PC-9 (cell line): ENCODE measurements around the gene ADAMTS6. TPM values are rescaled to one million over a fixed set of nuclear protein-coding genes. Genes with fewer than 3 reads are reported as not detected.

Source experiments
- BruUV-seq: library from RNA; stranded (reverse); fragments of 400-500 nt; replicated peaks from 2 replicates; lab custom pipeline; 2021; lab: Mats Ljungman, UMichigan
- CTCF ChIA-PET: fragments of 300-600 bp; sonication (Branson Sonifier 250); formaldehyde crosslinking; loops from one replicate; lab custom pipeline; 2022; ENCODE audit warnings: antibody characterized with exemption; lab: Charles Lee
- POLR2A ChIA-PET: fragments of 300-600 bp; sonication (Branson Sonifier 250); formaldehyde crosslinking; loops from one replicate; lab custom pipeline; 2022; ENCODE audit warnings: antibody characterized with exemption; ENCODE audit not compliant: unreplicated experiment; lab: Charles Lee
- DNase-seq, 2 experiments: peaks; one replicate each; pipeline versions ENCODE4 v3.0.0 to v3.0.0-alpha.2; 2015 to 2022; ENCODE audit warnings: mixed read lengths in 1 of 2
- H2AFZ ChIP-seq: fragments of 200-600 bp; sonication (generic); 2 replicates; pipeline ENCODE4 v1.8.1; 2017; ENCODE audit warnings: antibody characterized with exemption
- H3F3A ChIP-seq: fragments of 200-600 bp; sonication (generic); 2 replicates; pipeline ENCODE4 v1.8.1; 2017; ENCODE audit warnings: antibody characterized with exemption, mild to moderate bottlenecking, low read depth; ENCODE audit not compliant: insufficient read depth
- H3K27ac ChIP-seq: fragments of 200-600 bp; sonication (generic); 2 replicates; pipeline ENCODE4 v1.6.1; 2016; ENCODE audit warnings: mixed run types
- H3K27me3 ChIP-seq: fragments of 200-600 bp; sonication (generic); 2 replicates; pipeline ENCODE4 v1.6.1; 2016; ENCODE audit warnings: low read depth, mixed run types; ENCODE audit not compliant: insufficient read depth
- H3K36me3 ChIP-seq: fragments of 200-600 bp; sonication (generic); 2 replicates; pipeline ENCODE4 v1.6.1; 2016; ENCODE audit warnings: low read depth, mixed run types
- H3K4me1 ChIP-seq: fragments of 200-600 bp; sonication (generic); replicated peaks from 2 replicates; pipeline ENCODE4 v1.6.1; 2016; ENCODE audit warnings: mixed run types; ENCODE audit not compliant: insufficient read depth
- H3K4me2 ChIP-seq: fragments of 200-600 bp; sonication (generic); 2 replicates; pipeline ENCODE4 v1.6.1; 2017; ENCODE audit warnings: mixed run types
- H3K4me3 ChIP-seq: fragments of 200-600 bp; sonication (generic); 2 replicates; pipeline ENCODE4 v1.6.1; 2016; ENCODE audit warnings: mixed run types
- H3K79me2 ChIP-seq: fragments of 200-600 bp; sonication (generic); 2 replicates; pipeline ENCODE4 v1.6.1; 2017; ENCODE audit warnings: low read depth, mixed run types
- H3K9me2 ChIP-seq: fragments of 200-600 bp; sonication (generic); 2 replicates; pipeline ENCODE4 v1.8.1; 2017; ENCODE audit warnings: mild to moderate bottlenecking; ENCODE audit not compliant: insufficient read depth
- H3K9me3 ChIP-seq: fragments of 200-600 bp; sonication (generic); 2 replicates; pipeline ENCODE4 v1.8.1; 2016; ENCODE audit warnings: low read depth; ENCODE audit not compliant: insufficient read depth
- H4K20me1 ChIP-seq: fragments of 200-600 bp; sonication (generic); 2 replicates; pipeline ENCODE4 v1.8.1; 2017; ENCODE audit not compliant: insufficient read depth
- EZH2 ChIP-seq: fragments of 200-600 bp; sonication (generic); IDR thresholded peaks from 2 replicates; pipeline ENCODE4 v1.8.0; 2017; ENCODE audit warnings: antibody characterized with exemption, low read depth
- intact Hi-C: fragments of 100-400 bp; cut with micrococcal nuclease; formaldehyde crosslinking; loops from one replicate; pipeline ENCODE4 v1.10.0; 2022; ENCODE audit not compliant: unreplicated experiment
- total RNA-seq: library from RNA; stranded (reverse); gene quantifications from 2 replicates; pipeline ENCODE4 v1.2.3, GENCODE V29; 2021
- TF ChIP-seq, protein P1 (sequence below): fragments of 200-600 bp; sonication (generic); conservative IDR thresholded peaks from 2 replicates; pipeline ENCODE4 v1.6.1; 2017; ENCODE audit warnings: mixed run types, antibody characterized with exemption, mild to moderate bottlenecking, moderate library complexity

The ADAMTS6 gene
- total RNA-seq, 1 experiment from 2014 or later = 1.4 TPM

GRCh38 chr5:65290677-65291076, 191.0 kb downstream of the ADAMTS6 start:
- H3K4me2 ChIP-seq = no peak overlapping the region
- POLR2A ChIA-PET = no interaction called here
- no peaks in the 10 kb centered on the region for H3F3A ChIP-seq
- no peaks in the 10 kb centered on the region for H3K4me1 ChIP-seq
- no peaks in the 10 kb centered on the region for H3K27me3 ChIP-seq
- no peak overlapping the region; the same call in 1 of the 2 replicates for H2AFZ ChIP-seq
- CTCF ChIA-PET = no interaction called here
- H3K36me3 ChIP-seq = no peaks in the 10 kb centered on the region
- no peak overlapping the region for H3K27ac ChIP-seq
- H3K79me2 ChIP-seq = no peaks in the 10 kb centered on the region
- H3K4me3 ChIP-seq = no peak overlapping the region
- TF ChIP-seq, protein P1, sequence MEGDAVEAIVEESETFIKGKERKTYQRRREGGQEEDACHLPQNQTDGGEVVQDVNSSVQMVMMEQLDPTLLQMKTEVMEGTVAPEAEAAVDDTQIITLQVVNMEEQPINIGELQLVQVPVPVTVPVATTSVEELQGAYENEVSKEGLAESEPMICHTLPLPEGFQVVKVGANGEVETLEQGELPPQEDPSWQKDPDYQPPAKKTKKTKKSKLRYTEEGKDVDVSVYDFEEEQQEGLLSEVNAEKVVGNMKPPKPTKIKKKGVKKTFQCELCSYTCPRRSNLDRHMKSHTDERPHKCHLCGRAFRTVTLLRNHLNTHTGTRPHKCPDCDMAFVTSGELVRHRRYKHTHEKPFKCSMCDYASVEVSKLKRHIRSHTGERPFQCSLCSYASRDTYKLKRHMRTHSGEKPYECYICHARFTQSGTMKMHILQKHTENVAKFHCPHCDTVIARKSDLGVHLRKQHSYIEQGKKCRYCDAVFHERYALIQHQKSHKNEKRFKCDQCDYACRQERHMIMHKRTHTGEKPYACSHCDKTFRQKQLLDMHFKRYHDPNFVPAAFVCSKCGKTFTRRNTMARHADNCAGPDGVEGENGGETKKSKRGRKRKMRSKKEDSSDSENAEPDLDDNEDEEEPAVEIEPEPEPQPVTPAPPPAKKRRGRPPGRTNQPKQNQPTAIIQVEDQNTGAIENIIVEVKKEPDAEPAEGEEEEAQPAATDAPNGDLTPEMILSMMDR = no peak
- TF ChIP-seq EZH2 = no peak
- H3K9me2 ChIP-seq = no peaks in the 10 kb centered on the region
- intact Hi-C loops = no loop called here
- DNase-seq = no peak
- no peaks in the 10 kb centered on the region for H4K20me1 ChIP-seq
- H3K9me3 ChIP-seq = no peaks in the 10 kb centered on the region
- no TSS peak for BruUV-seq

GRCh38 chr5:65288657-65289056, 193.1 kb downstream of the ADAMTS6 start:
- Histone ChIP-seq H3K4me3 (no peak overlapping the region), H4K20me1 (no peaks in the 10 kb centered on the region), H3F3A (no peaks in the 10 kb centered on the region), H3K9me3 (no peaks in the 10 kb centered on the region), H3K4me1 (no peaks in the 10 kb centered on the region), H3K36me3 (no peaks in the 10 kb centered on the region), H3K27me3 (no peaks in the 10 kb centered on the region), H3K9me2 (no peaks in the 10 kb centered on the region), H3K79me2 (no peaks in the 10 kb centered on the region), H3K27ac (no peak overlapping the region), H3K4me2 (no peak overlapping the region), H2AFZ (no peak overlapping the region)
- ChIA-PET POLR2A (no interaction called here), CTCF (no interaction called here)
- BruUV-seq = no TSS peak
- intact Hi-C loops = no loop called here
- DNase-seq = no peak
- no peak for TF ChIP-seq EZH2
- TF ChIP-seq, protein P1 = no peak

DNA sequence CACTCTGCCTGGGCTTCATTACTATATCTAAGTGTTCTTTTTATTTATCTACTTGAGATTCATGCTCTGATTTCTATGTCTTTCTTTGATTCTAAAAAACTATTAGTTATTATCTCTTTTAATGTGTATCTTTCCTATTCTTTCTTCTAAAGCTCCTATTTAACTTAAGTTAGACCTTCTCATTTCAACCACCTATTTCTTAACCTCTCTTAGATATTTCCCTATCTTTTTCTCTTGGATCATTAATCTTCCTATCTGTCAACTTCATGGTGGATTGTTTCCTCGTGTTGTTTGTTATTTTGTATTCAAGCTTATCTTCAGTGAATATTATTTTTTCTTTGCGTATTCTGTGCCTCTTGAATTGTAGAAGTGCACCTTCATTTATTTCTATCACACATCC, 202.1 kb downstream of the ADAMTS6 start:
- Histone ChIP-seq H3K4me2 (no peak overlapping the region), H3K79me2 (no peaks in the 10 kb centered on the region), H3K27me3 (no peaks in the 10 kb centered on the region), H3K4me3 (no peak overlapping the region), H3K9me2 (no peaks in the 10 kb centered on the region), H3K36me3 (no peaks in the 10 kb centered on the region), H3F3A (no peaks in the 10 kb centered on the region), H2AFZ (no peak overlapping the region; the same call in 1 of the 2 replicates), H3K9me3 (no peaks in the 10 kb centered on the region), H3K4me1 (no peaks in the 10 kb centered on the region), H3K27ac (no peak overlapping the region), H4K20me1 (no peaks in the 10 kb centered on the region)
- ChIA-PET CTCF (no interaction called here), POLR2A (no interaction called here)
- BruUV-seq = no TSS peak
- no peak for TF ChIP-seq EZH2
- TF ChIP-seq, protein P1 = no peak
- no peak for DNase-seq
- intact Hi-C loops = no loop called here
